Pancreas (tissue), 10 donors: ENCODE data around the gene HHATL. TPM values are rescaled to one million over a fixed set of nuclear protein-coding genes. Genes with fewer than 3 reads are reported as not detected.

Source experiments
- ATAC-seq, 4 donors: fragments of 200-7000 bp; cut with Tn5 transposase; one replicate each; pipeline versions ENCODE4 v1.8.0 to v1.9.1; 2020; ENCODE audit warnings: mild to moderate bottlenecking in 4 of 4, moderate library complexity in 4 of 4
- DNase-seq, 6 donors: peaks; one replicate each; pipeline ENCODE4 v3.0.0-alpha.2; 2020
- FAIRE-seq: peaks from 2 replicates; lab custom pipeline; 2012; peaks lifted over from hg19 to GRCh38; lab: Jason Lieb, UNC
- H3K27ac ChIP-seq, 4 donors: fragments of 200-600 bp; sonication (generic); 1 replicate in 3 of 4; 2 replicates in 1 of 4; pipeline versions ENCODE4 v1.5.0 to v1.8.0; 2020
- H3K27me3 ChIP-seq, 4 donors: fragments of 200-600 bp; one replicate each; pipeline ENCODE4 v1.8.0; 2021
- H3K36me3 ChIP-seq, 3 donors: fragments of 200-600 bp; sonication (generic) in 1 of 3; one replicate each; pipeline versions ENCODE4 v1.5.0 to v1.8.0; 2020 to 2021
- H3K4me1 ChIP-seq, 3 donors: fragments of 200-600 bp; one replicate each; pipeline ENCODE4 v1.8.0; 2021
- H3K4me3 ChIP-seq, 4 donors: fragments of 200-600 bp; sonication (generic) in 2 of 4; one replicate each; pipeline versions ENCODE4 v1.5.0 to v1.8.0; 2020 to 2021
- H3K9me3 ChIP-seq, 4 donors: fragments of 200-600 bp; one replicate each; pipeline ENCODE4 v1.8.0; 2021
- WGBS, 2 donors: extraction: QIAGEN DNeasy Blood & Tissue Kit; methylation state at CpG; one replicate each; pipeline ENCODE4 v1.1.7; 2013; 5-methylcytosine and 5-hydroxymethylcytosine counted together
- intact Hi-C, 3 donors: fragments of 100-400 bp; cut with DNase I; formaldehyde crosslinking; loops; one replicate each; pipeline versions ENCODE4 v1.11.1 to v1.14.2; 2022
- polyA plus RNA-seq, 2 donors: library from polyadenylated mRNA; stranded (reverse); fragments of 200-250 nt; gene quantifications; one replicate each; pipeline ENCODE4 v1.2.3, GENCODE V29; 2013
- total RNA-seq, 6 donors: library from RNA; stranded (reverse); fragmentation: NEBNext Ultra II Directional in 4 of 6; extraction: Animal tissue kit (Norgen Biotek cat#: 25700) in 4 of 6; gene quantifications; one replicate each; pipeline versions ENCODE4 v1.2.1 to v1.2.4, GENCODE V29; 2021 to 2023
- TF ChIP-seq, protein P1 (sequence below), 4 donors: fragments of 200-600 bp; sonication (generic) in 3 of 4; IDR thresholded peaks; one replicate each; pipeline versions ENCODE4 v1.5.0 to v1.8.0; 2021; ENCODE audit warnings: antibody characterized with exemption in 4 of 4
- donor health status: healthy with polysubstance abuse.
- donor health status: DM: no; HTN: no; CAD: no; lungs with moderate emphysema.
- donor health status: DM: no; HTN: no; CAD: no.
- donor health status: control.
- donor health status: control.
- donor health status: Bipolar disorder and iron deficiency.
- donor health status: DM: yes; HTN: yes; CAD: no.
- donor health status: DM: no; HTN: no; CAD: no.
- donor health status: DM: no; HTN: no; CAD: no.
- donor health status: DM: yes; HTN: yes; CAD: no.

Gene HHATL
- total and polyA plus RNA-seq, 8 donors = 0.42 to 17.8 (median 2.4) TPM; not detected in 1

DNA sequence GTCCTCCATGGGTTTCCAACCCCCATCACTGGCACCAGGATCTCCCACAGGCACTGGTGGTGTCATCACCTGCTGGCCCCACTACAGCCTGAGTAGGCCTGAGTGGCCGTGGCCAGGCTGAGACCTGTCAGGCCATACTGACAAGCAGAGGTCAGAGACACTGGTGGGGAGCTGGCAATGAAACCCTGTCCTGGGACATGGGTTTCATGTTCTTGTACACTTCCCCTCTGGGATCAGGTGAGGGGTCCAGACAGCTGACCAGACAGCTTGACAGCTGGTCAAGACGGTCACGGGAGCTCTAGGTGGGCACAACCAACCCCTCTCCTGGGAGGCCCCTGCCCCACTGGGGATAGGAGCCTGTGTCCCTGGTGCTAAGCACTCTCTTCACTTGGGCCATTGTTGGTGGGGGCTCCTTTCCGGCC, 36.0 kb downstream of the HHATL start:
- DNase-seq = no peak
- Histone ChIP-seq H3K9me3 (no peaks in the 10 kb centered on the region), H3K27ac (no peak overlapping the region), H3K36me3 (no peaks in the 10 kb centered on the region), H3K27me3 (no peaks in the 10 kb centered on the region), H3K4me1 (no peaks in the 10 kb centered on the region), H3K4me3 (no peak overlapping the region)
- 55 to 60% methylated on average over 4 of the region's 4 CpGs for WGBS, 2 donors
- TF ChIP-seq, protein P1, sequence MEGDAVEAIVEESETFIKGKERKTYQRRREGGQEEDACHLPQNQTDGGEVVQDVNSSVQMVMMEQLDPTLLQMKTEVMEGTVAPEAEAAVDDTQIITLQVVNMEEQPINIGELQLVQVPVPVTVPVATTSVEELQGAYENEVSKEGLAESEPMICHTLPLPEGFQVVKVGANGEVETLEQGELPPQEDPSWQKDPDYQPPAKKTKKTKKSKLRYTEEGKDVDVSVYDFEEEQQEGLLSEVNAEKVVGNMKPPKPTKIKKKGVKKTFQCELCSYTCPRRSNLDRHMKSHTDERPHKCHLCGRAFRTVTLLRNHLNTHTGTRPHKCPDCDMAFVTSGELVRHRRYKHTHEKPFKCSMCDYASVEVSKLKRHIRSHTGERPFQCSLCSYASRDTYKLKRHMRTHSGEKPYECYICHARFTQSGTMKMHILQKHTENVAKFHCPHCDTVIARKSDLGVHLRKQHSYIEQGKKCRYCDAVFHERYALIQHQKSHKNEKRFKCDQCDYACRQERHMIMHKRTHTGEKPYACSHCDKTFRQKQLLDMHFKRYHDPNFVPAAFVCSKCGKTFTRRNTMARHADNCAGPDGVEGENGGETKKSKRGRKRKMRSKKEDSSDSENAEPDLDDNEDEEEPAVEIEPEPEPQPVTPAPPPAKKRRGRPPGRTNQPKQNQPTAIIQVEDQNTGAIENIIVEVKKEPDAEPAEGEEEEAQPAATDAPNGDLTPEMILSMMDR (IDR thresholded peaks at IDR 0.05) = no peak
- intact Hi-C loops = no loop called here
- ATAC-seq = peak in 1 of 4 donors; percentile 10
- FAIRE-seq = no peak

DNA sequence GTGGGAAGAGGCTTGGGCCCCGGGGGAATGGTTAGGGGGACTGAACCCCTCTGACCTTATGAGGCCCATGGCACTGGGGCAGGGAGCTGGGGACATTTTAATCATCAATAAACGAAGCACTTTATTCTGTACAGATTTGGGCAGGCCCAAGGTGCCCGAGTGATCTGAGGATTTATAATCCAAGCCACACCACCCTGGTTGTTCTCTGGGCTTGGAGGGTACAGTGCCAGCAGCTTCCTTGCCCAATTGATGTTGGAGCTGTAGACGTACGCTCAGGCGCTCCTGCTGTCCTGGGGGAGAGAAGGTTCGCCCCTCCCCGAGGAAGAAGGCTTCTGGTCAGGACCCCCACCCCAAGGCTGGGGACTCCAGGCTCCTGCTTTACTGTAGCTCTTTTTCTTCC, 36.6 kb downstream of the HHATL start:
- Histone ChIP-seq H3K4me3 (no peak overlapping the region), H3K27ac (no peak overlapping the region), H3K9me3 (no peaks in the 10 kb centered on the region), H3K27me3 (no peaks in the 10 kb centered on the region), H3K4me1 (no peaks in the 10 kb centered on the region), H3K36me3 (no peaks in the 10 kb centered on the region)
- no peak for FAIRE-seq
- intact Hi-C loops = no loop called here
- TF ChIP-seq, protein P1 (IDR thresholded peaks at IDR 0.05) = no peak
- no peak for DNase-seq
- WGBS, 2 donors = 52 to 61% methylated on average over 8 of the region's 8 CpGs
- no peak for ATAC-seq

DNA sequence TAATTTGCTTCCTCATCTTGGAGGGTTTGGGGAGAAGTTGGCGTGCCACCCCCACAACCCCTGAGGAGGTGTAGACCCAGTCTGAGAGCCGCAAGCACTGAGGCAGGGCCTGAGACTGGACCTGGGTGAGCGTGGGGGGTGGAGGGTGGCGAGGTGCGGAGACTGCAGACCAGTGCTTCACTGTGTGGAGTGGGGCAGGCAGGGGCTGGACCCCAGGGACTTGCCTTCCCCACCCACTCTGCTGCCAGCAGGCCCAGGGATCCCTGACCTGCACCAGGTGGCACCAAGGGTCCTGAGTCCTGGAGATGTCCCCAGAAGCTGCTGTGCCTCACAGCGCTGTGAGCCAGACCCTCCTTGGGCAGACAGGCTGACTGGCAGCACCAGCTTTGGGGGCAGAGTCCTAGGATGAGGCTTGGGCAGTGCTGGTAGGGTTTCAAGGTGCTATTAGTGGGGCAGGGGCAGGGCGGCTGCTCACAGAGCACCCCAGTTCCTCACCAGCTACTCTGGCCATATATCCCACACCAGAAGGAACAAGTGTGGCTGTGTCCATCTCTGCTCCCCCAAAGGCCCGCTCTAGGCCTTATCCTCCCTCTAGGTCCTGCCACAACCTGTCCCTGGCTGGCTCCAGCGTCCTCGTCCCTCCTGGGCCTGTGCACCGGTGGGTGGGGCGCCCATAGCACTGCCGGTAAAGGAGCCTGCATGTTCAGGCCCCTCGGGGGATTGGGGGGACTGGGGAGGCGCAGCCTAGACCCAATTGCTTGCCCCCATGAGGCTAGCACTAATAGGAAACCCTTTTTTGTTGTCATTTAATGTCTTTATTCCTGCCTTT, 37.3 kb downstream of the HHATL start:
- H3K4me3 ChIP-seq = no peak overlapping the region
- intact Hi-C loops = no loop called here
- no peaks in the 10 kb centered on the region for H3K27me3 ChIP-seq
- DNase-seq (peak in 1 of 6 donors; percentile 71), ATAC-seq (no peak), FAIRE-seq (no peak)
- H3K36me3 ChIP-seq = no peaks in the 10 kb centered on the region
- no peak overlapping the region for H3K27ac ChIP-seq
- TF ChIP-seq, protein P1 (IDR thresholded peaks at IDR 0.05) = no peak
- H3K9me3 ChIP-seq = no peaks in the 10 kb centered on the region
- H3K4me1 ChIP-seq = no peaks in the 10 kb centered on the region
- WGBS, 2 donors = 70 to 78% methylated on average over 15 of the region's 15 CpGs

DNA sequence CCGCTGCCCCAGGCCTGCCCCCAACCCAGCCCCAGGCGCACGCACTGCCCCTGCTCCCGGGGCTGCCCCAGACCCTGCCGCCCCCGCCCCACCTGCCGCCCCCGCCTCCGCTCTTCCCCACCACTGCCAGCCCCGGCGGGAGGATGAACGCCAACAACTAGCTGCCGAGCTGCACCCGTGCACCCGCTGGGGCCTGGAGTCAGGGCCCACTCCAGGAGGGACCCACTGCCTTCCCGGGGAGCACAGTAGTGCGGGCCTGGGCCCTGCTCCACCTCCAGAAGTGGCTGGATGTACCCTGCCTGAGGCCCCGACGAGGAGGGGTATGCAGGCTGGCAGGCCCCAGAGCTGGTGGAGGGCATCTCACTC, 38.2 kb downstream of the HHATL start:
- no peak overlapping the region for H3K4me3 ChIP-seq
- no peaks in the 10 kb centered on the region for H3K27me3 ChIP-seq
- intact Hi-C loops = no loop called here
- H3K36me3 ChIP-seq = no peaks in the 10 kb centered on the region
- 77 to 78% methylated on average over 16 to 19 of the region's 19 CpGs for WGBS, 2 donors
- ATAC-seq (no peak), DNase-seq (peak in 1 of 6 donors; percentile 72), FAIRE-seq (no peak)
- H3K4me1 ChIP-seq = no peaks in the 10 kb centered on the region
- no peak overlapping the region for H3K27ac ChIP-seq
- no peaks in the 10 kb centered on the region for H3K9me3 ChIP-seq
- TF ChIP-seq, protein P1 (IDR thresholded peaks at IDR 0.05) = no peak
